GM18870 (cell line): ENCODE data around the gene GSDMA.

Experiments
- ATAC-seq: cut with Tn5 transposase; IDR thresholded peaks from one replicate; pipeline ENCODE4 v1.9.1; 2021; ENCODE audit warnings: moderate library complexity; ENCODE audit not compliant: unreplicated experiment

Gene GSDMA

GRCh38 chr17:39960524-39961041 is 2.2 kb upstream of the GSDMA start:
- no peak for ATAC-seq

- ATAC-seq, result no peak
These were observed 1.0 kb downstream of the GSDMA start for GRCh38 chr17:39963829-39964228.

- ATAC-seq, result no peak
These were observed 2.4 kb downstream of the GSDMA start for GRCh38 chr17:39965017-39965699.

- no peak for ATAC-seq
These were observed 4.0 kb downstream of the GSDMA start for GRCh38 chr17:39966771-39967170.

GRCh38 chr17:39968761-39969160 is 6.0 kb downstream of the GSDMA start:
- ATAC-seq, result no peak

GRCh38 chr17:39969375-39969774 is 6.6 kb downstream of the GSDMA start:
- ATAC-seq, result no peak

GRCh38 chr17:39970157-39970692 is 7.4 kb downstream of the GSDMA start:
- no peak for ATAC-seq

GRCh38 chr17:39971076-39971603 is 8.3 kb downstream of the GSDMA start:
- no peak for ATAC-seq

- ATAC-seq, result no peak
These were observed 9.5 kb downstream of the GSDMA start for GRCh38 chr17:39972271-39972670.

GRCh38 chr17:39973496-39973895 is 10.7 kb downstream of the GSDMA start:
- ATAC-seq, result no peak

- no peak for ATAC-seq
These were observed 11.6 kb downstream of the GSDMA start for GRCh38 chr17:39974433-39974832.

GRCh38 chr17:39975801-39976200 is 13.0 kb downstream of the GSDMA start:
- ATAC-seq, result no peak

GRCh38 chr17:39979016-39979670 is 16.3 kb downstream of the GSDMA start:
- no peak for ATAC-seq

- ATAC-seq, result peak; percentile 5
These were observed 17.1 kb downstream of the GSDMA start for GRCh38 chr17:39979893-39980350.

- peak; percentile 92 for ATAC-seq
These were observed 17.8 kb downstream of the GSDMA start, which contains the start of gene PSMD3 for GRCh38 chr17:39980351-39981206. Gene PSMD3 (plus strand): TSS chr17:39980807. CDS start chr17:39980971, 164 bp downstream.

GRCh38 chr17:39981207-39981741 is 18.5 kb downstream of the GSDMA start:
- no peak for ATAC-seq

- no peak for ATAC-seq
These were observed 19.1 kb downstream of the GSDMA start for GRCh38 chr17:39981766-39982375.

GRCh38 chr17:39988206-39988810 is 25.5 kb downstream of the GSDMA start:
- ATAC-seq, result no peak

- ATAC-seq, result no peak
These were observed 31.6 kb downstream of the GSDMA start for GRCh38 chr17:39994448-39994847.

- ATAC-seq, result no peak
These were observed 32.6 kb downstream of the GSDMA start for GRCh38 chr17:39995438-39995837.
